GM21786 (cell line): ENCODE results near the gene HMX2.

ENCODE experiments used
- ATAC-seq: cut with Tn5 transposase; IDR thresholded peaks from one replicate; pipeline ENCODE4 v1.9.1; 2021; ENCODE audit not compliant: unreplicated experiment

HMX2 gene

GRCh38 chr10:123147635-123148413 is at the start of gene HMX2:
Gene HMX2 (plus strand): TSS chr10:123148136. CDS start chr10:123148379, 243 bp downstream.
- no peak for ATAC-seq

GRCh38 chr10:123100030-123100762 is 47.7 kb upstream of the HMX2 start:
- no peak for ATAC-seq

- no peak for ATAC-seq
Observed at GRCh38 chr10:123101872-123102271, 46.1 kb upstream of the HMX2 start.

GRCh38 chr10:123102673-123103072 is 45.3 kb upstream of the HMX2 start:
- ATAC-seq = no peak

- no peak for ATAC-seq
Observed at GRCh38 chr10:123103944-123104343, 44.0 kb upstream of the HMX2 start.

- ATAC-seq = no peak
Observed at GRCh38 chr10:123109466-123109865, 38.5 kb upstream of the HMX2 start.

GRCh38 chr10:123117644-123118417 is 30.1 kb upstream of the HMX2 start:
- no peak for ATAC-seq

- no peak for ATAC-seq
Observed at GRCh38 chr10:123119081-123119480, 28.9 kb upstream of the HMX2 start.

- ATAC-seq = no peak
Observed at GRCh38 chr10:123126246-123126645, 21.7 kb upstream of the HMX2 start.

- no peak for ATAC-seq
Observed at GRCh38 chr10:123129618-123130271, 18.2 kb upstream of the HMX2 start.

- peak; percentile 49 for ATAC-seq
Observed at GRCh38 chr10:123132576-123133477, 15.1 kb upstream of the HMX2 start.

GRCh38 chr10:123133541-123134342 is 14.2 kb upstream of the HMX2 start:
- no peak for ATAC-seq

- no peak for ATAC-seq
Observed at GRCh38 chr10:123134343-123134914, 13.5 kb upstream of the HMX2 start.

GRCh38 chr10:123134915-123135414 is 13.0 kb upstream of the HMX2 start:
- ATAC-seq = no peak

- no peak for ATAC-seq
Observed at GRCh38 chr10:123135415-123136141, 12.4 kb upstream of the HMX2 start, which contains the start of gene HMX3. Gene HMX3 (plus strand): TSS chr10:123135970. CDS start chr10:123136051, 81 bp downstream.

GRCh38 chr10:123136221-123136805 is 11.6 kb upstream of the HMX2 start:
- no peak for ATAC-seq

GRCh38 chr10:123136806-123137642 is 10.9 kb upstream of the HMX2 start:
- ATAC-seq = no peak
